GM12865 (cell line): ENCODE results near the gene PFKFB3.

ENCODE experiments used
- DNase-seq: peaks from one replicate; pipeline ENCODE4 v3.0.0; 2010; ENCODE audit warnings: low read depth
- H3K4me3 ChIP-seq: 2 replicates; pipeline ENCODE4 v1.5.1; 2011; ENCODE audit warnings: mild to moderate bottlenecking, low read depth, low read length, control low read depth
- CTCF ChIP-seq: IDR thresholded peaks from 2 replicates; pipeline ENCODE4 v1.5.1; 2011; ENCODE audit warnings: low read length, control low read depth, low read depth, inconsistent platforms; ENCODE audit not compliant: insufficient read depth; ENCODE audit errors: missing control alignments

The PFKFB3 gene

GRCh38 chr10:6178581-6178980, 24.2 kb upstream of the PFKFB3 start:
- TF ChIP-seq CTCF = no peak
- DNase-seq = no peak
- no peak overlapping the region for H3K4me3 ChIP-seq

- no peak overlapping the region for H3K4me3 ChIP-seq
- TF ChIP-seq CTCF = no peak
- no peak for DNase-seq
Measured at GRCh38 chr10:6179078-6179477, 23.7 kb upstream of the PFKFB3 start.

DNA sequence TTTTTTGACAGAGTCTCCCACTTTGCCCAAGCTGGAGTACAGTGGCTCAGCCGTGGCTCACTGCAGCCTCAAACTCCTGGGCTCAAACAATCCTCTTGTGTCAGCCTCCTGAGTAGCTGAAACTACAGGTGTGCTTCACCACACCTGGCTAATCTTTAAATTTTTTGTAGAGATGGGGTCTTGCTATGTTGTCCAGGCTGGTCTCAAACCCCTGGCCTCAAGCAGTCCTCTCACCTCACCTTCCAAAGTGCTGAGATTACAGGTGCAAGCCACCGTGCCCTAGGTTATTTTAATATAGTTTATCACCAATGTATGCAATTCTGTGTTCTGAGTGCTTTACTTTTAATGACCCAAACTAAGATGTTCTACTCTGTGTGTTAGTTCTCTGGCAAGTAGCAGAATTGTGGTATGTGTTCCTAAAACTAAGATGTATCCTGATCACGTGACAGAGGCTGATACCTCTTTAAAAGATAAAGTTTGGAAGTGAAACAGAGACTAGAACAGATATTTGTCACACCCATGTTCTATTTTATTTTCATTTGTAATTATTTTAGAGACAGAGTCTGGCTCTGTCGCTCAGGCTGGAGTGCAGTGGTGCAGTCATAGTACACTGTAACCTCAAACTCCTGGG, 22.1 kb upstream of the PFKFB3 start:
- DNase-seq = no peak
- H3K4me3 ChIP-seq = no peak overlapping the region
- no peak for TF ChIP-seq CTCF

- H3K4me3 ChIP-seq = no peak overlapping the region
- no peak for DNase-seq
- TF ChIP-seq CTCF = no peak
Measured at GRCh38 chr10:6181249-6181648, 21.5 kb upstream of the PFKFB3 start.

- no peak for TF ChIP-seq CTCF
- no peak overlapping the region for H3K4me3 ChIP-seq
- DNase-seq = no peak
Measured at GRCh38 chr10:6182454-6183098, 20.2 kb upstream of the PFKFB3 start.

DNA sequence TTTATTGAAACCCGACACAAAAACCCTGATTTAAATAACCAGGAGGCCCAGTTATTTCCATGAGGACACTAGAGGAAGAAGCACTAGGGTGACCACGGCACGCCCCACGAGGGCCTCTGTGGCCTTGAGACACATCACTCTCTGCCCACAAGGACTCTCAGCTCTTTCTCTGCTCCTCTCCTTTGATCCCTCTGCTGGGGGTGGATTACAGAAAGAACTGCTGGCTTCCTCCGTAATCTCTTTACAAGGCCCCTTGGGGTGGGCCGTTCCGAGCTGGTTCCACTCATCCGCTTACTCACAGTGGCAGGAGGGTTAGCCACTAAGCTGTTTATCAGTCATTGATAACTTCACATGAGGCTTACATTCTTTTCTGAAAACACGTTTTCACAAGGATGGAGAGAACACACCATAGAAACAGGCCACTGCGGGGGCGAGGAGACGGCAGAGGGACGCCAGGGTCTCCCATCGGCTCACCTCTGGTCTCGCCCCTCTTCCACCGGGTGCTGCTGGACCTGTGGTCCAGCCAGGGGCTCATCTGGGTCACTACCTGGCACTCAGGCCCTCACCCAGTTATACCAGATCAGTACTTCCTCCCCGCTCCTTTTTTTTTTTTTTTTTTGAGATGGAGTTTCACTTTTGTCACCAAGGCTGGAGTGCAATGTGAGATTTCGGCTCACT, 17.6 kb upstream of the PFKFB3 start:
- no peak overlapping the region for H3K4me3 ChIP-seq
- DNase-seq = no peak
- TF ChIP-seq CTCF = no peak

DNA sequence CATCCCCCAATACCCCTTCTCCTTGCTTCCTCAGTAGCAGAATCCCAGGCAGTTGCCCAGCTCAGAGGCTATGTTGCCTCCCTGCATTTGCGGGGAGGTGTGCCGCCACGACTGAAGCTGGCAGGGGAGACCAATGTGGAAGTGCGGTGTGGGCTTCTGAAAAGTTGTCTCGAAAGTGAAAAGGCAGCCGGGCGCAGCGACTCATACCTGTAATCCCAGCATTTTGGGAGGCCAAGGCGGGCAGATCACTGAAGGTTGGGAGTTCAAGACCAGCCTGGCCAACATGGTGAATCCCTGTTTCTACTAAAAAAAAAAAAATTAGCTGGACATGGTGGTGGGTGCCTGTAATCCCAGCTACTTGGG, 15.9 kb upstream of the PFKFB3 start:
- H3K4me3 ChIP-seq = no peak overlapping the region
- no peak for TF ChIP-seq CTCF
- no peak for DNase-seq
